Muscle layer of duodenum (tissue), 2 donors: ENCODE measurements around the gene DOCK2.

ENCODE experiments used
- H3K27ac ChIP-seq: one replicate; pipeline ENCODE4 v1.7.0; 2013; ENCODE audit warnings: mild to moderate bottlenecking, low read length
- H3K27me3 ChIP-seq: one replicate; pipeline ENCODE4 v1.7.0; 2013; ENCODE audit warnings: low read depth, mild to moderate bottlenecking, control low read depth, low read length
- H3K36me3 ChIP-seq, 2 donors: one replicate each; pipeline ENCODE4 v1.7.0; 2013; ENCODE audit warnings: low read length in 2 of 2, control low read depth in 1 of 2, mild to moderate bottlenecking in 1 of 2; ENCODE audit not compliant: insufficient read depth in 2 of 2, control insufficient read depth in 1 of 2
- H3K4me1 ChIP-seq, 2 donors: one replicate each; pipeline ENCODE4 v1.7.0; 2013; ENCODE audit warnings: low read length in 2 of 2, mild to moderate bottlenecking in 2 of 2, control low read depth in 1 of 2, moderate library complexity in 1 of 2; ENCODE audit not compliant: insufficient read depth in 2 of 2, control insufficient read depth in 1 of 2
- H3K4me3 ChIP-seq, 2 donors: one replicate each; pipeline ENCODE4 v1.7.0; 2013; ENCODE audit warnings: low read length in 2 of 2, low read depth in 1 of 2, mild to moderate bottlenecking in 1 of 2
- H3K9me3 ChIP-seq, 2 donors: one replicate each; pipeline ENCODE4 v1.7.0; 2013; ENCODE audit warnings: low read length in 2 of 2, control low read depth in 1 of 2, mild to moderate bottlenecking in 1 of 2; ENCODE audit not compliant: control insufficient read depth in 1 of 2
- donor health status: healthy.

Gene DOCK2

DNA sequence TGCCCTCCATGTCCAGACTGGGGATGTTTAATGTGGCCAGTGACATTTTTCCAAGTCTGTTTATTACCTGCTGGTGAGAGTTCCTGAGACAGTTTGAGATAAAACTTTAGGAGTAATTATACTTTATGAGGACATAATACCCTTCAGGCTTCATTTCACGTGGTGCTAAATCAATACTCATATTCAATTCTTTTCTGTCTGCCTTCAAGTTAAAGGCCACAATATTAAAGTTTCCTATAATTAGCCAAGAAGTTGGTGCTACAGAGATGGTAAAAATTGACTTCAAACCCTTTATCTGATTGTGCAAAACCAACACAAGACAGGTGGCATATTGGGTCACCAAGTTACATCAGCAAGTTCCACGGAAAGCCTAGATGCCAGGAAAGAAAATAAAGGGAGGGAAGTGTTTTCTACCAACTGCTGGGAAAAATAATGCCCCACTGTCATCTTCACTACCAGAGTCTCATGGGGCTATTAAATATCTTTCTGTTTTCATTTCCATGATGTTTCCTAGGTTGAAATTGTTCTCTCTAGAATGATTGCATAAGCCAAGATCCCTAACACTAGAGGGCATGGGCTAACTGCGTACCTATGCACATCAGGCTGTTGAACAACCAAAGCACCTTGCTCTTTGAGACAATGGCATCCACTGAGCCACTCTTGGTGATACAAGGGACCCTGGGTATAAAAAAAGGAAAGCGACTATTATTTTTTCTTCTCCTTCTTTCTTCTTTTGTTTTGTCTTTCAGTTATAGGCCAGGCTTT, 274.6 kb downstream of the DOCK2 start:
- H3K4me3 ChIP-seq = no peak overlapping the region
- no peaks in the 10 kb centered on the region for H3K4me1 ChIP-seq
- no peaks in the 10 kb centered on the region for H3K36me3 ChIP-seq
- H3K27ac ChIP-seq = no peak overlapping the region
- H3K27me3 ChIP-seq = no peaks in the 10 kb centered on the region
- no peaks in the 10 kb centered on the region for H3K9me3 ChIP-seq

DNA sequence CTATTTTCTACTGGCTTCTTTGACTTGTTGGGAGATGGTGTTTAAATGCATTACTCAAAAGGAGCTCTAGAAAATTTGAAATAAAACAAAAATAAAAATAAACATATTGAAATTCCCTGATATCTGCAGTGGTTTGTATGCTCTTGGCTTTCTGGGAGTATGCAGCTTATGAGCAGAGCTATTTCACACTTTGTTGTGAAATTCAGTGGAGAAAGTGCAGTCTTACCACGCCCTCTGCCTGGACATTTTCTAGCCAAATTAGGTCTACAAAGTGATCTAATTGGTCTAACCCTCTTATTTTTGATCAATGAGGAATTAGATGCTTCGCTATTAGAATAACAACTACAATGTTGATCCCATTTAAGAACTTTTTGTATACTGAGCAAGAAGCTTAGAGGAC, 276.4 kb downstream of the DOCK2 start:
- no peaks in the 10 kb centered on the region for H3K27me3 ChIP-seq
- no peaks in the 10 kb centered on the region for H3K4me1 ChIP-seq
- H3K4me3 ChIP-seq = no peak overlapping the region
- H3K27ac ChIP-seq = no peak overlapping the region
- H3K36me3 ChIP-seq = no peaks in the 10 kb centered on the region
- H3K9me3 ChIP-seq = no peaks in the 10 kb centered on the region

GRCh38 chr5:169914766-169915165, 277.7 kb downstream of the DOCK2 start:
- no peaks in the 10 kb centered on the region for H3K4me1 ChIP-seq
- H3K36me3 ChIP-seq = no peaks in the 10 kb centered on the region
- H3K4me3 ChIP-seq = no peak overlapping the region
- no peaks in the 10 kb centered on the region for H3K9me3 ChIP-seq
- no peak overlapping the region for H3K27ac ChIP-seq
- no peaks in the 10 kb centered on the region for H3K27me3 ChIP-seq

DNA sequence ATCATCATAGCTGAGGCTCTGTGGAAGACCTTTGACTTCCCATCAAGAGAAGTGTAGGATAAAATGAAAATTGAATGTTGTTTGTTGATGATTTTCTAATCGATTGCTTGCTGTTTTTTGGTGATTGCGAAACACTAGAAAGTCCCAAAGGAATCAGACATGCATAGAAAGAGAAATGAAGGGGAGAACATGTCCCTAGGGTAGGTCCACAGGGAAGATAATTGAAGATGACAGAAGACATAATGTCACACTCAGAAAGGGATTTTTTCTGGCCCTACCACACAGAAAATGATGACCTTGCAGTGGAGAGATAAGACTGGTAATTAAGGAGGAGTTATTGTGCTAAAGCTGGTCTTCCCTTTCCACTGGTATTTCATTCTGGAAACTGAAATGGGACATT, 280.4 kb downstream of the DOCK2 start:
- Histone ChIP-seq H3K27ac (no peak overlapping the region), H3K36me3 (no peaks in the 10 kb centered on the region), H3K27me3 (no peaks in the 10 kb centered on the region), H3K4me1 (no peaks in the 10 kb centered on the region), H3K4me3 (no peak overlapping the region), H3K9me3 (no peaks in the 10 kb centered on the region)

GRCh38 chr5:169918228-169918627, 281.2 kb downstream of the DOCK2 start:
- no peaks in the 10 kb centered on the region for H3K36me3 ChIP-seq
- H3K4me3 ChIP-seq = no peak overlapping the region
- H3K27me3 ChIP-seq = no peaks in the 10 kb centered on the region
- H3K9me3 ChIP-seq = no peaks in the 10 kb centered on the region
- no peaks in the 10 kb centered on the region for H3K4me1 ChIP-seq
- no peak overlapping the region for H3K27ac ChIP-seq

DNA sequence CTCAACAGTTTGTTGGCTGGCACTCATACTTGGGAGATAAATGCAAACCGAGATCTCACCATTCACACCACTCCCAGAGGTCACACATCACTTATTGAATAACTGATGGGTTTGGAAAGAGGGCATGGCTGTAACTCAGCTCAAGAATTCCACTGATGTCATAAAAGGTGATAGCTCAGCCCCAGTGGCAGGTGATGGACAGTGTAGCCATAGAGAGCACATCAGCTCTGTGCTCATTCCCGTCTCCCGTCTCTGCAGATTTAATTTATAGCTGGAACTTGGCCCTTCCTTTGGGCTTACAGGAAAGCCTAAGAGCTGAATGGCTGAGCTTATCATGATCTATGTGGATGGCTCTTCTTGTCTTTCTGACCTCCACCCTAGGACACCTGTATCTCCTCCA, 283.4 kb downstream of the DOCK2 start:
- no peak overlapping the region for H3K27ac ChIP-seq
- no peak overlapping the region for H3K4me3 ChIP-seq
- H3K27me3 ChIP-seq = no peaks in the 10 kb centered on the region
- no peaks in the 10 kb centered on the region for H3K36me3 ChIP-seq
- H3K4me1 ChIP-seq = no peaks in the 10 kb centered on the region
- H3K9me3 ChIP-seq = no peaks in the 10 kb centered on the region

DNA sequence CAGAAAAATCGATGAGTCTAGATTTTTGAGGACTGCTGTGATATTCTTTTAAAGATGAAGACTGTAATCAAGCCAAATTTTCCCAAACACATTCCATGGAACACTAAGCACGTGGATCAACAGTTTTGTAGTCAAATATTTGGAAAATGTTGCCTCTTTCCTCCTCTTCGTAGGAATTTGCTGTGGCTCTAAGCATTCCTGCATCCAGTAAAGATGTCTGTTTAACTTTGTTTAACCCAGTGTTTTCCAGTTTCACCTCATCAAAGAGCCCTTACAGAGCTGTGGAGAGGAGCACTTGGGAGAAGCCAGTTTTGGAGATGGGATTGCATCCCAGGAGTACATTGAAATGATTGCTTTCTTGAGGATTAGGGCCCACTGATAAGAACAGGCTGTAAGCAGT, 284.3 kb downstream of the DOCK2 start:
- H3K27me3 ChIP-seq = no peaks in the 10 kb centered on the region
- no peaks in the 10 kb centered on the region for H3K36me3 ChIP-seq
- no peak overlapping the region for H3K27ac ChIP-seq
- no peaks in the 10 kb centered on the region for H3K4me1 ChIP-seq
- H3K9me3 ChIP-seq = no peaks in the 10 kb centered on the region
- H3K4me3 ChIP-seq = no peak overlapping the region

DNA sequence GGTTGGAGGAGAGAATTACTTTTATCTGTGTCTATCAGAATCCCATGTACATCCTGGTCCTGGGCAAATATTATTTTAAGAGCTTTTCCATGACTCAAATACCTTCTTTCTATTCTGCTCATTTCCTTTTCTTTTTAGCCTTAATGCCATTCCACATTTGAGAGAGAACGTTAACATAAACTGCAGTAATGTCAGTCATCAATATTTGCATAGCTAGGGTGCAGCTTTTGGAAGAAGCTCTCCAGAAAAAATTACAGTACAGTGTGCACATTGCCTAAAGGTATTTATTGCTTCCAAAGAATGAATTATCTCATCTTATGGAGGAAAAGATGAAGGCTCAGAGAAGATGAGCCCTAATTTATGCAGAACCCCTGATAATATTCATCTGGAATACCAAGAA, 284.9 kb downstream of the DOCK2 start:
- H3K36me3 ChIP-seq = no peaks in the 10 kb centered on the region
- H3K4me3 ChIP-seq = no peak overlapping the region
- no peaks in the 10 kb centered on the region for H3K9me3 ChIP-seq
- no peak overlapping the region for H3K27ac ChIP-seq
- H3K27me3 ChIP-seq = no peaks in the 10 kb centered on the region
- H3K4me1 ChIP-seq = no peaks in the 10 kb centered on the region

DNA sequence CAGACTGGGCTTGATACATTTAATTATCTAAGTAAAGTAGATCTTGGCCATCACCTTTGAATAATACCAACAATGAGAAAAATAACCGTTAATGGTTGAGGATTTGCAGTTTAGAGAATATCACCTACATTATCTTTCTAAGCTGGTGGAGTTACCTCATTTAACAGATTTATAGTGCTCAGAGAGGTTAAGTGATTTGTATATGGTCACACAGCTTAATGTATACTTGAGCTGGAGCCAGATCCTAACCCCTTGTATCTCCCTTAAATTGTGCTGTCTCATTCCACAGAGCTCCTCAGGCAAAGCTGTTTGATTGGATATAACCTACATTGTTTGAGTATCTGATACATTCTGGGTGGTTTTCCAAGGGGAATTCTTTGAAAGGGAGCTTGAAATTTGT, 285.4 kb downstream of the DOCK2 start:
- no peaks in the 10 kb centered on the region for H3K36me3 ChIP-seq
- no peaks in the 10 kb centered on the region for H3K27me3 ChIP-seq
- no peaks in the 10 kb centered on the region for H3K9me3 ChIP-seq
- H3K4me1 ChIP-seq = no peaks in the 10 kb centered on the region
- H3K27ac ChIP-seq = no peak overlapping the region
- no peak overlapping the region for H3K4me3 ChIP-seq

DNA sequence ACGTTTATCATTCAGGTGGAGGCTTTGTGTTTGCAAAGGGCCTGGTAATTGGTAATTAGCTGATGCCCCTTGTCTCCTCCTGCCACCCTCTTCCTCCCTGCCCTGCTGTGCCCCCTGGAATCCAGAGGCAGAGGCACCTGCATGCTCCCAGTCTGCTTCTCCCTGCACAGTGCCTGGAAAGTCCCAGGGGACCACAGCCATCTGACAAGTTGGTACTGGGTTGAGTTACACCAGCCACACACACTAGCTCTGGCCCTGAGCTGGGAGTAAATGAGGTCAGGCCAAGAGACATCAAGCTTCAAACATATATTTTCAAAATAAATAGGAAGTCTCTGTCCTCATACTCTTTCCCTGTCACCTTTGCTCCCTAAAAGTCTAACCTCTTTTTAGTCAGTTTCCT, 286.9 kb downstream of the DOCK2 start:
- H3K4me3 ChIP-seq = no peak overlapping the region
- no peaks in the 10 kb centered on the region for H3K27me3 ChIP-seq
- H3K4me1 ChIP-seq = no peaks in the 10 kb centered on the region

GRCh38 chr5:169933127-169933526, 296.1 kb downstream of the DOCK2 start:
- Histone ChIP-seq H3K4me1 (no peaks in the 10 kb centered on the region), H3K36me3 (no peaks in the 10 kb centered on the region), H3K4me3 (no peak overlapping the region), H3K27ac (no peak overlapping the region), H3K9me3 (no peaks in the 10 kb centered on the region), H3K27me3 (no peaks in the 10 kb centered on the region)

More for the DNA sequence above, 286.9 kb downstream of the DOCK2 start:
- Histone ChIP-seq H3K36me3 (no peaks in the 10 kb centered on the region), H3K27ac (no peak overlapping the region), H3K9me3 (no peaks in the 10 kb centered on the region)

DNA sequence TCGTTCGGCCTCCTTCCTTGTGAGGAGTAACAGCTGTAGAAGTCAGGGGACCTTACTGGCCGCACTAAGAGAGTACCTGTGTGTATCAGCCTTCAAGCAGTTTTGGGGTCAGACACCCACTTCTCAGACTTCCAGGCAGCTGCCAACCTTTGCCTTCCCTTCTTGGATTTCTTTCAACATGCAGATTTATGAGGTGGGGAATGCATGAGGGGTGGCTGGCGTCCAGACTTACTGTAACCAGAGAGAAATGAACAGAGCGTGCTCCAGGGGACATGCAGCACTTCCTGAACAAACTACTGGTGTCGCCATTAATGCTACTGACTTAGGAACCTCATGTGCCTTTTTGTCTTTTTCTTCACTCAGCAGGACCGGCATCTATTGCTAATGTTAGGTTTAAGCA, 296.5 kb downstream of the DOCK2 start:
- H3K4me1 ChIP-seq = no peaks in the 10 kb centered on the region
- H3K27ac ChIP-seq = no peak overlapping the region
- H3K36me3 ChIP-seq = no peaks in the 10 kb centered on the region
- no peaks in the 10 kb centered on the region for H3K27me3 ChIP-seq
- H3K4me3 ChIP-seq = no peak overlapping the region
- no peaks in the 10 kb centered on the region for H3K9me3 ChIP-seq
